ENCODE data around the gene SERPINB1. TPM values are rescaled to one million over a fixed set of nuclear protein-coding genes. Genes with fewer than 3 reads are reported as not detected.
"Not testable (repeated sequence)": the region's sequence is repeated elsewhere in the genome, so short reads cannot be mapped to it uniquely, and the experiment has no call there.

Gene SERPINB1
- 127 TPM for total RNA-seq

DNA sequence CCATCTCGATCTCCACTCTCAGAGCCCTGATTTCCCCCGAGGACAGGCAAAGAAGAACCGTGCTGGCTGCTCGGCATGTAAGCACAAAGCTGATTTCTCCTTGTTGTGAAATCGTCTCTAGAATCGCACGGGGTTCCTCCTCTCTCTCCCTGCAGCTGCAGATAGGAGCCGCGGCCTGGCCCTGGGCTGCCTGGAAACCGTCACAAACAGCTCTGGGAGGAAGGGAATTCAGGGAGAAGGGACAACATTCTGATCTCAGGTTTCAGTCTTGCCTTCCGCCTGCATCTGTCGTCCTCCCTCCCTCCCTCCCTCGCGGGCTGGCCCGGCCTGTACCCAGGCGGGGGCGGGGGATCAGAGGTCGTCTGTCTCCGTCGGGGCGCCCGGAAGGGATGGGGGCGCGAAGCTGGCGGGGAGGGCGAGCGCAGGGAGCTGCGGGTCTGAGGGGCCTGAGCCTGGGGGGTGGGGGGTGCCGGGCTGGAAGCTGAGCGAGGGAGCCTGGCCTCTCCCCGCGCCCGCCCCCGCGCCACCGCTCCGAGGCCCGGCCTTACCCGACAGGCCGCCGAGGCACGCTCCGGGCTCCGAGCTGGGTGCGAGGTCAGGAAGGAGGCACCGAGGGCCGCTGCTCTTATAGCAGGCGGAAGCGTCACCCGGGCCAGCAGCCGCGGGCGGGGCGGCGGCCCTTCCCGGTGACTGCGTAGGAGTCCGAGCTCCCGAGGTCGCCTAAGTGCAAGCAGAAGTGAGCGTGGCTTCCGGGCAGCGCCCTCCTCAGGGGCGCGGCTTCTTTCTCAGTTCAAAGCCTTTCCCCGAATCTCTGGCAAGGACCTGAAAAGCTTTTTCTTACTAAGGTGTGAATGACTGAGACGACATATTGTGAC is at the start of gene SERPINB1:
Gene SERPINB1, minus strand, starts transcription at position 600 of the 875 bp plus-strand sequence. CDS start 1,277 bp downstream, outside the sequence.
- Histone ChIP-seq H3K9me3 (ENCODE audit: low read depth, low read length) (no peaks in the 10 kb centered on the region), H3K27me3 (ENCODE audit: insufficient read depth, low read length) (no peaks in the 10 kb centered on the region), H3K4me3 (ENCODE audit: low read length) (peak within 1 kb of the TSS; percentile 75), H3K4me1 (ENCODE audit: insufficient read depth, low read length) (peaks cover 60% of the 10 kb centered on the region)

DNA sequence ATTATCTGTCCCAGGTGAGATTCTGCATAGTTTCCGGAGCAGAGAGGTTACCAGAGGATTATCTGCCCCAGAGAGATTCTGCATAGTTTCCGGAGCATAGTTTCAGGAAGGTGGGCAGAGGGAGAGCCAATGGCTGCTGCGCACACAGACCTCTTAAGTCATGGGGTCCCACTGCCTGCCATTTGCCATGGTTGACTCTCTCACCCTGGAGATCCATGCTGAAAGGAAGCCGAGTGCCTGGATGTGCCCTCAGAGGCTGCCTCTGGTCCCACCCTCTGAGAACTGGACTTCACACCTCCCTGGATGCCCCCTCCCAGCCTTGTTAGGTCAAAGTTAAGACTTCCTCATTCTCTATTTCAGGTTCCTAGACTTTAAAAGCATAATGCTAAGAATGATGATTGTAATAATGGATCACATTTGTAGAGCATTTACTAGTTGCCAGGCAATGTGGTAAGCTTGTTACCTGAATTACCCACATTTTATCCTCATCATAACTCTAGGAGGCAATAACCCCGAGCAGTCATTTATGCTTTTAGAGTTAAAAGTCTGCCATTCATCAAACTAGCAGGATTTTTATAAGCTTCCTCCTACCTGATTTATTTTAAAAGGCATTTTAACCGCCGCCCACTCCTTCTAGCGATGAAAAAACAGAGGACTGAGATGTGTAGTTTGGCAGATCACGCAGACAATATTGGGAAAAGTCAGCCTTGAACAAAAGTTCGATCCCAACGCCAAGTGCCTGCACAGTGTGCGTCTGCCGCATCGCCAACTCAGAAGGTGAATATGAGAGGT is 49.5 kb upstream of the SERPINB1 start:
- Histone ChIP-seq H3K4me3 (ENCODE audit: low read length) (no peak overlapping the region), H3K9me3 (ENCODE audit: low read depth, low read length) (no peaks in the 10 kb centered on the region), H3K27me3 (ENCODE audit: insufficient read depth, low read length) (no peaks in the 10 kb centered on the region), H3K4me1 (ENCODE audit: insufficient read depth, low read length) (peaks cover 18% of the 10 kb centered on the region)

DNA sequence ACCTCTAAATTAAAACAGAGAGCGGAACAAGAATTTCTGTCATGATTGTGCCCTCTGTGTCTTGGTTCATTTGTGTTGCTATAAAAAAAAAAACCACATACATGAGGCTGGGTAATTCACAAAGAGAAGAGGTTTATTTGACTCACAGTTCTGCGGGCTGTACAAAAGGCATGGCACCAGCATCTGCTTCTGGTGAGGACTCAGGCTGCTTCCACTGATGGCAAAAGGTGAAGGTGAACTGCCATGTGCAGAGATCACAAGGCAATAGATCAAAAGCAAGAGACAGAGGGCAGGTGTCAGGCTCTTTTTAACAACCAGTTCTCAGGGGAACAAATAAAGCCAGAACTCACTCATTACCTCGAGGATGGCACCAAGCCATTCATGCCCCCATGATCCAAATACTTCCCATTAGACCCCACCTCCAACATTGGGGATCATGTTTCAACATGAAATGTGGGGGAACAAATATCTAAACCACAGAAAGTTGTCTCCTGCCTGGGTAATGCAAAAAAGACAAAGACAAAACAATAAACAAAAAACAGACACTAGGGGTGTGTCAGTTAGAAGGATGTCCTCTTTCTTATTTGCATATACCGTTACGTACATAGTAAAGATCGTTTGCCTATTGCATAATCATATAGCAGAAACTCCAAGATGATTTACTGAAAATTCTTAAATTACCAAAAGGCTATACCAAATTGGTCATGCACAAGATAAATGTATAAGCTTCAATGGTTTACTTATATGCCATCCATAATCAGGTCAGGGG is 44.5 kb upstream of the SERPINB1 start:
- H3K27me3 ChIP-seq (ENCODE audit: insufficient read depth, low read length) = no peaks in the 10 kb centered on the region
- no peaks in the 10 kb centered on the region for H3K9me3 ChIP-seq (ENCODE audit: low read depth, low read length)
- no peak overlapping the region for H3K4me3 ChIP-seq (ENCODE audit: low read length)
- peaks cover 28% of the 10 kb centered on the region for H3K4me1 ChIP-seq (ENCODE audit: insufficient read depth, low read length)

DNA sequence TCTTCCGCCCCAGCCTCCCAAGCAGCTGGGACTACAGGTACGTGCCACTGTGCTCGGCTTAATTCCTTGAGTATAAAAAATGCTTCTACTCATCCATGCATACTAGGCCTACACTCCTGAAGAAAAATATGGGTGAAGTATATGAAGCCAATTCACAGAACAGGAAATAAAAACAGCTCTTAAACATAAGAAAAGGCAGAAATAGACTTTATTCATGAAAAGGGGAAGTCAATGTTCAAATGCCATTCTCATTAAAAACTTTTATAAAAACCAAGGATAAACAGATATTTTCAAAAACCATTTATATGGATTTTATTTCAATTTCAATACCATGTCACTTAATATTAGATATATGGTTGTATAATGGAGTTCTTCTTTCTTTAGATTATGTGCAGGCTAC is 43.1 kb upstream of the SERPINB1 start:
- no peaks in the 10 kb centered on the region for H3K9me3 ChIP-seq (ENCODE audit: low read depth, low read length)
- no peak overlapping the region for H3K4me3 ChIP-seq (ENCODE audit: low read length)
- H3K4me1 ChIP-seq (ENCODE audit: insufficient read depth, low read length) = peaks cover 29% of the 10 kb centered on the region
- H3K27me3 ChIP-seq (ENCODE audit: insufficient read depth, low read length) = no peaks in the 10 kb centered on the region

DNA sequence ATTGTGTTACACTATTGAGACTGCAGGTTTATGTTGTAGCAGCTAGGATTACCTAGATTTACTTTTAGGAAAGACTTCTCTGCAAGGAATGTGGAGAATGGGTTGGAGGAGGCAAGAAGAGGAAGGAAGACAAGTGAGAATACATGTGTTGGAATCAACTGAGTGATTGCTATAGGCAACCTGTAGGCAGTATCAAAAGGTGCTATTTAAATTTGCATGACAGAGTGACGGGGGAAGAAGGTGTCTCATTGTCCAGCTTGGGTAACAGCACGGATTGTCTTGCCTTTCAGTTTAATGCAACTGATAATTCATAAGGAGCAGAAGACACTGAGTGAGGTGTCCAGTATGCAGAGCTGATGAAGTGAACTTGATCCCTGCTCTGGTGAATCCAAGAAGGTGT is 42.0 kb upstream of the SERPINB1 start:
- no peaks in the 10 kb centered on the region for H3K9me3 ChIP-seq (ENCODE audit: low read depth, low read length)
- H3K4me3 ChIP-seq (ENCODE audit: low read length) = no peak overlapping the region
- peaks cover 33% of the 10 kb centered on the region for H3K4me1 ChIP-seq (ENCODE audit: insufficient read depth, low read length)
- no peaks in the 10 kb centered on the region for H3K27me3 ChIP-seq (ENCODE audit: insufficient read depth, low read length)

DNA sequence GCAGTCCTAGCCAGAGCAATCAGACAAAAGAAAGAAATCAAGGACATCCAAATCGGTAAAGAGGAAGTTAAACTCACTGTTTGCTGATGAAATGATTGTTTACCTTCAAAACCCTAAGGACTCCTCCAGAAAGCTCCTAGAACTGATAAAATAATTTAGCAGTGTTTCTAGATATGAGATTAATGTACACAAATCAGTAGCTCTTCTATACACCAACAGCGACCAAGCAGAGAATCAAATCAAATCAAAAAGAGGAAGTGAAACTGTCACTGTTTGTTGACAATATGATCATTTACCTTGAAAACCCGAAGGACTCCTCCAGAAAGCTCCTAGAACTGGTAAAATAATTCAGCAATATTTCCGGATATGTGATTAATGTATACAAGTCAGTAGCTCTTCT is 39.8 kb upstream of the SERPINB1 start:
- Histone ChIP-seq H3K4me3 (ENCODE audit: low read length) (peak overlapping the region; percentile 20), H3K9me3 (ENCODE audit: low read depth, low read length) (no peaks in the 10 kb centered on the region), H3K27me3 (ENCODE audit: insufficient read depth, low read length) (no peaks in the 10 kb centered on the region), H3K4me1 (ENCODE audit: insufficient read depth, low read length) (peaks cover 52% of the 10 kb centered on the region)

DNA sequence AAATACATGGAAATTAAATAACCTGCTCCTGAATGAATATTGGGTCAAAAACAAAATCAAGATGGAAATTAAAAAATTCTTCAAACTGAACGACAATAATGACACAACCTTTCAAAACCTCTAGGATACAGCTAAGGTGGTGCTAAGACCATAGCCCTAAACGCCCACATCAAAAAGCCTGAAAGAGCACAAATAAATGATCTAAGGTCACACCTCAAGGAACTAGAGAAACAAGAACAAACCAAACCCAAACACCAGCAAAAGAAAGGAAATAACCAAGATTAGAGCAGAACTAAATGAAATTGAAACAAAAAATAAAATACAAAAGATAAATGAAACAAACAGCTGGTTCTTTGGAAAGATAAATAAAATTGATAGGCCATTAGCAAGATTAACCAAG is 38.5 kb upstream of the SERPINB1 start:
- not testable (repeated sequence) for H3K27me3 ChIP-seq (ENCODE audit: insufficient read depth, low read length); H3K9me3 ChIP-seq (ENCODE audit: low read depth, low read length); H3K4me3 ChIP-seq (ENCODE audit: low read length)
- peaks cover 52% of the 10 kb centered on the region for H3K4me1 ChIP-seq (ENCODE audit: insufficient read depth, low read length)

DNA sequence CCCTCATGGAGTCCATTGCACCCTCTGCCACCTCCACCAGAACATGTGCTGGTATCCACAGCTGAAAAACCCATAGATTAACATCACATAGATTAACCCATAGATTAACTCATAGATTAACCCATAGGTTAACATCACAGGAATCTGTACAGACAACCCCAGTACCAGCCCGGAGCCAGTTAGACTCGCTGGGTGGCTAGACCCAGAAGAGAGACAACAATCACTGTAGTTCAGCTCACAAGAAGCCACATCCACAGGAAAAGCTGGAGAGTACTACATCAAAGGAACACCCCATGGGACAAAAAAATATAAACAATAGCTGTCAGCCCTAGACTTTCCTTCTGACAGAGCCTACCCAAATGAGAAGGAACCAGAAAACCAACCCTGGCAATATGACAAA is 36.3 kb upstream of the SERPINB1 start:
- no peaks in the 10 kb centered on the region for H3K27me3 ChIP-seq (ENCODE audit: insufficient read depth, low read length)
- no peak overlapping the region for H3K4me3 ChIP-seq (ENCODE audit: low read length)
- peaks cover 62% of the 10 kb centered on the region for H3K4me1 ChIP-seq (ENCODE audit: insufficient read depth, low read length)
- H3K9me3 ChIP-seq (ENCODE audit: low read depth, low read length) = no peaks in the 10 kb centered on the region

DNA sequence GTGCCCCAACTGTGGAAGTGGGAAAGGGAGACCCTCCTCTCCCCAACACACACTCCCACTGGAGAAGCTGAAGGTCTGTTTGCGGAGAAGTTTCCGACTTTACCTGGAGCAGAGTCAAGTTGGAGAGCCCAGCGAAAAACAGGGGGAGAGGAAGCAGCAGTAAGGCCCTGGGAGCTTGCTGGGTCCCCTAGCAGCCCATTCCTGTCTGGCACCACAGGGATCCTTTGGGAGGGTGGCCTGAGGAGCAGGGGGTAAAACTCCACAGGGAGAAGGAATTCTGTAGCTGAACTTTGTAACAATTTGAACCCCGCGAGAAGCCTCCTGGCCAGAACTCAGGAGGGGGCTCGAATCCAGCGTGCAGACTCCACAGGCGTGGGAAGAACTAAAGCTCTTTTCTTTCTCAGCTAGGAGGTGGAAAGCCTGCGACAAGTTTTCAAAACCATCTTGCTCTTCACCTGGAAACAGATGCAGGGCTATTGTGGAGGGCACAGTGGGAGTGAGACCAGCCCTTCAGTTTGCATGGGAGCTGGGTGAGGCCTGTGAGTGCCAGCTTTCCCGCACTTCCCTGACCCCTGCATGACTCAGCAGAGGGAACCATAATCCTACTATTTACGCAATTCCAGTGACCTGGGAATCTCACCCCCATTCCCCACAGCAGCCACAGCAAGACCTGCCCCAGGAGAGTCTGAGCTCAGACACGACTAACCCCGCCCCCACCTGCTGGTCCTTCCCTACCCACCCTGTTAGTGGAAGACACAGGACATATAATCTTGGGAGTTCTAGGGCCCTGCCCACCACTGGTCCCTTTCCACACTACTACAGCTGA is 35.6 kb upstream of the SERPINB1 start:
- peaks cover 69% of the 10 kb centered on the region for H3K4me1 ChIP-seq (ENCODE audit: insufficient read depth, low read length)
- H3K27me3 ChIP-seq (ENCODE audit: insufficient read depth, low read length) = no peaks in the 10 kb centered on the region
- H3K9me3 ChIP-seq (ENCODE audit: low read depth, low read length) = no peaks in the 10 kb centered on the region
- H3K4me3 ChIP-seq (ENCODE audit: low read length) = no peak overlapping the region

DNA sequence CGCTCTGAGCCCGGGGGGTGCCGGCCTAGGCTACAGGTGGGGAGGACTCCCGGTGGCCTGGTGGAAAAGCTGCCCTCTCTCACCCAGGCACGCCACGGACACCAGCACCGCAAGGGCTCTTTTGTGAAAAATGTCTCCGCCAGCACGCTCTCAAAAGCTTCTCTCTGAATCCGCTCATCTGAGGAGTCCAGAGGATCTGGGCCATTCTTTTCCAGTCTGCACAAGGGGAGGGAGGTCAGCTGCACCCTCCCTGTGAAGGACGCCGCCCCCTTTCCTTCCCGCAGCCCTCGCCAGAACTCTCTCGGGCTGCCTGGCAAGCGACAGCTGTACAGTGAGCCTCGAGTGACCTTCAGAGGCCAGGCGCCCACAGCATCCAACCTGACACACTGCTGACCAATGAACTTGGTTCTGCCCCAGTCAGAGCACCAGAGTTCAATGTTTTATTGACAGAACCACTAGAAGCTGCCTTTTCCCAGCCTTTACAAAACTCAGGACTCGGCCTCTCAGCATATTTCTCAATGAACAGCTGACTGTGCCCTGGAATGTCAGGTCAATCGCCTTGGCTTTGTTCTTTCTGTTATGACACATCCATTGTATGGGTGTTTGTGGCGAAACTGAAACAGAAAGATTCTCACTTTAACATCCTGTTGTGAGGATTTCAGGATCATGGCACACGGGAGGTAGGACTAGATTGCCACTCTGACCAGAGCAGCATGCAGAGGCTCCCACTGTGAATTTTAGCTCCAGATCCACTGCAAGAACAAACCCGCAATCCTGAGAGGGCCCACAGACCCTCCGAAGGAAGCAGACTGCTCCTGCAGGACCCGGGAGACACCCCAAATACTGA is 34.8 kb upstream of the SERPINB1 start:
- Histone ChIP-seq H3K9me3 (ENCODE audit: low read depth, low read length) (no peaks in the 10 kb centered on the region), H3K4me3 (ENCODE audit: low read length) (peak overlapping the region; percentile 18), H3K4me1 (ENCODE audit: insufficient read depth, low read length) (peaks cover 67% of the 10 kb centered on the region), H3K27me3 (ENCODE audit: insufficient read depth, low read length) (no peaks in the 10 kb centered on the region)

DNA sequence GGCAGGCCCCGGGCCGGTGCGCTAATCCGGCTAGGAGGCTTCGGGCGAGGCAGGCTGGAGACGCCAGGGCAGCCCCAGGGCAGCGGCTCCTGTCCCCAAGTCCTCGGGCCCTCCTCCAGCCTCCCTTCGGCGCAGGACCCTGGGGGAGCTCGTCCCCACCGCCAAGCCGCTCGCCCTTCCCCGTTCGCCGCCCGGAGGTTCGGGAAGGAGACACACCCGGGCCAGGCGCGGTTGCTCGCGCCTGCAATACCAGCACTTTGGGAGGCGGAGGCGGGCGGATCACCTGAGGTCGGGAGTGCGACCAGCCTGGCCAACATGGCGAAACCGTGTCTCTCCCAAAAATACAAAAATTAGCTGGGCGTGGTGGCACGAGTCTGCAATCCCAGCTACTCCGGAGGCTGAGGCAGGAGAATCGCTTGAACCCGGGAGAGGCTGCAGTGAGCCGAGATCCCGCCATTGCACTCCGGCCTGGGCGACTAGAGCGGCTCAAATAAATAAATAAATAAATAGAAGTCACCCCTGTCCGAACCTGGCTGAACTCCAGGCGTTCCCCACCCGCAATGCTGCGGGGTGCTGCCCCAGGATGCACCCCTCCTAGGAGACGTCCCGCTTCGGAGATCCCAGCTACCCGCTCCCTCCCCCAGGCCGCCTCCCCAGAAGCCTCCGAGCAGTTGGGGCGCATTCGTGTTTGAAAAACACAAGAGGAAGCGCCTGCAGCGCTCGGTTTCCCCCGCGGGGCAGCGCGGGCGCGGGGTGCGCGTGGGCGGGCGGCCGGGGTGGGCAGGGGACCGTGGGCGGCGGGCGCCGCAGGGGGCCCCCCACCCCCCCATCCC is 33.9 kb upstream of the SERPINB1 start:
- Histone ChIP-seq H3K4me3 (ENCODE audit: low read length) (peak overlapping the region; percentile 62), H3K4me1 (ENCODE audit: insufficient read depth, low read length) (peaks cover 60% of the 10 kb centered on the region), H3K27me3 (ENCODE audit: insufficient read depth, low read length) (no peaks in the 10 kb centered on the region), H3K9me3 (ENCODE audit: low read depth, low read length) (no peaks in the 10 kb centered on the region)

DNA sequence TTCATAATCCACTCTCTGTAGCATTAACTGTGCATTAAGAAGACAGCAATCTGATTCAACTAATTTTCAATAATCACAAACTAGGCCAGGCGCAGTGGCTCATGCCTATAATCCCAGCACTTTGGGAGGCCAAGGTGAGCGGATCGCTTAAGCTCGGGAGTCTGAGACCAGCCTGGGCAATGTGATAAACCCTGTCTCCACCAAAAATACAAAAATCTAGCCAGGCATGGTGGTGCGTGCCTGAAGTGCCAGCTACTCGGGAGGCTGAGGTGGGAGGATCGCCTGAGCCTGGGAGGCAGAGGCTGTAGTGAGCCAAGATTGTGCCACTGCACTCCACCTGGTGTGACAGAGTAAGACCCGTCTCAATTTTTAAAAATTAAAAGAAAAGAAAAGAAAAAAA is 32.0 kb upstream of the SERPINB1 start:
- peaks cover 55% of the 10 kb centered on the region for H3K4me1 ChIP-seq (ENCODE audit: insufficient read depth, low read length)
- H3K4me3 ChIP-seq (ENCODE audit: low read length) = no peak overlapping the region
- H3K9me3 ChIP-seq (ENCODE audit: low read depth, low read length) = no peaks in the 10 kb centered on the region
- H3K27me3 ChIP-seq (ENCODE audit: insufficient read depth, low read length) = no peaks in the 10 kb centered on the region

Data from mononuclear cell (primary cell).